Muscle of arm (tissue), 14 donors: Measurements from ENCODE around the gene TNS3. TPM values are rescaled to one million over a fixed set of nuclear protein-coding genes. Genes with fewer than 3 reads are reported as not detected.
A peak's percentile ranks its signal among the peaks of the same experiment; 100 is the strongest.
"Not testable (repeated sequence)": the region's sequence is repeated elsewhere in the genome, so short reads cannot be mapped to it uniquely, and the experiment has no call there.

Experiments
- DNase-seq: peaks from one replicate; pipeline ENCODE4 v3.0.0-alpha.2; 2013
- long read RNA-seq, 11 donors: transcript quantifications; one replicate each; lab custom pipeline, GENCODE V29; 2026
- polyA plus RNA-seq, 12 donors: library from polyadenylated mRNA; unstranded; fragments of 120-200 nt; gene quantifications; one replicate each; pipeline ENCODE4 v1.2.1, GENCODE V29; 2013; ENCODE audit not compliant: insufficient read length in 12 of 12

TNS3 gene
- polyA plus RNA-seq = 10 to 100 TPM in 11 of 12 donors, not detected in 1; 20.0 to 58.4 (median 27.5) TPM
- long read RNA-seq, donor 1, partial matches to known transcripts = 23 of 23 reads
- long read RNA-seq, donor 1, other reads (novel, unspliced or antisense) = 0 of 23 reads
- long read RNA-seq, donor 2 = 0 reads
- long read RNA-seq, donor 3 = 0 reads
- long read RNA-seq, donor 4 = 0 reads
- long read RNA-seq, donor 5 = 0 reads
- long read RNA-seq, donor 6 = 0 reads
- long read RNA-seq, donor 7 = 0 reads
- long read RNA-seq, donor 8 = 0 reads
- long read RNA-seq, donor 9 = 0 reads
- long read RNA-seq, donor 10, partial matches to known transcripts = 6 of 6 reads
- long read RNA-seq, donor 10, other reads (novel, unspliced or antisense) = 0 of 6 reads
- long read RNA-seq, donor 11, full-length matches to known transcripts = 1 of 6 reads
- long read RNA-seq, donor 11, partial matches to known transcripts = 5 of 6 reads
- long read RNA-seq, donor 11, other reads (novel, unspliced or antisense) = 0 of 6 reads

GRCh38 chr7:47581804-47582763 lies at the start of gene TNS3:
TSS of gene TNS3 (minus strand) at chr7:47582111. CDS start at chr7:47439636, 142,475 bp downstream.
- no peak for DNase-seq

GRCh38 chr7:47631711-47632110 lies 49.8 kb upstream of the TNS3 start:
- DNase-seq = no peak

GRCh38 chr7:47627580-47628283 lies 45.8 kb upstream of the TNS3 start:
- DNase-seq = no peak

DNA sequence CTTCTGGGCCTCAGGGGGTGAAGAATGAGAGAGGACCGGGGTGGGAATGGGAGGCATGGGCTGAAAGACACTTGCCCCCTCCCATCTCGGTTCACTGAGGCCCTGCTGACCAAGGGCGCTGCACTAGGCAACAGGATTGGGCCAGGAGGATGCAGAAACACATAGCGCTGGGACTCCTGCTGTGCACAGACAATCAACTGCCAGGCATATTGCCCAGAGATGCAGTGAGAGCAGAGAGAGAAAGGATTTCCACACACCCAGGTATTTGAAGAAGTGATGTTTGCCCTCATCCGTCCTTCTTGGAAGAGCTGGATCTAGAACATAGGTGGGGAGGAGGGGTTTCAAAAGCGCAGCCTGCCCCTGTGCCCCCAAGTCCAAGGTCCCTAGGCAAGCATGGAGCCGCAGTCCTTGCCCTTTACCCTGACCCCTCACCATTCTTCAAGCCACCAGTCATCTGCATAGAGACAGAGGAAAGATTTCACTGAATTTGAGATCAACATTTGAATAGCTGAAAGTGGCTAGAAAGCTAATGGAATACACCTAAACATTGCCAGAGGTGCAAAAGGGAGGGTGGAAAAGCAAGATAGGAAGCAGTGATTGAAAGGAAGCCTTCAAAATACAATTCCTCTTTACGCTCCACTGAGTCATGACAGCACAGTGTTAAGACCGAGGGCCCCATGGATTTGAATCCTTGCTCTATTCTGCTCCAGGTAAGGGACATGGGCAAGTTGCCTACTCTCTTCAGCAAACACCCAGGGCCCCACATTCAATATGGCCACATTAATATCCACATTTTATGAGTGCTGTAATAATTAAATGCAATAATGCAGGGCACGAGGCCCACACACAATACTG lies 44.2 kb upstream of the TNS3 start:
- no peak for DNase-seq

GRCh38 chr7:47624689-47625088 lies 42.8 kb upstream of the TNS3 start:
- no peak for DNase-seq

DNA sequence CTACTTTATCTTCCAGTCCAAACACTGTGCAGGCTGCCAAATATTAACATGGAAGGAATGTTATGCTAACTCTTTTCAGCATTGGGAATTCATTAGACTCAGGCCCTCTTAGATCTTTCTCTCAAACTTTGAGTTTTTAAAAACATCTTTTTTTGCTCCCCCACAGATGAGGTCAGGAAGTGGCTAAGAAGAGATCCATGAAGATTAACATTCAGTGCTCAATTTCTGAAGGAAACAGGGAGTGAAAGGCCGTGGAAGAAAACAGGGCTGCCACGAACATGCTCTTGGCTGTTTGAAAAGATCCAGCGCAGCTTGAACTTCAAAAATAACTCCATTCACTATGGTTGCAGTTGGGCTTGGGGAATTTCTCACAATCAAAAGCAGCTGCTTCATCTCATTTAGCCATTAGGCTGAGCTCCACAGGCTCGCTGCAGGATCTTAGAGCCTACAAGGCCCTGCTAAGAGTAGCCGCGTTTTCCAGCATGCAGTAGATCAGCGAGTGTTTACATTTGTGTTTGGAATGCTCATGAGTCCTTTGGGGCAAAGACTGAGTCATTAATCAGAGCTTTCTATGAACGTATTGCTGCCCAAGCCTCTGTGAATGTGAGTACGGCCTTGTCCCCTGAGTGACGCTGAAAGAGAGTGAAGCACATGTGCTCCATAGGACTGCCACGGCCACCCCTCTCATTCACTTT lies 41.2 kb upstream of the TNS3 start:
- DNase-seq = peak; percentile 90

- no peak for DNase-seq
Observed at GRCh38 chr7:47622586-47622945, 40.7 kb upstream of the TNS3 start.

DNA sequence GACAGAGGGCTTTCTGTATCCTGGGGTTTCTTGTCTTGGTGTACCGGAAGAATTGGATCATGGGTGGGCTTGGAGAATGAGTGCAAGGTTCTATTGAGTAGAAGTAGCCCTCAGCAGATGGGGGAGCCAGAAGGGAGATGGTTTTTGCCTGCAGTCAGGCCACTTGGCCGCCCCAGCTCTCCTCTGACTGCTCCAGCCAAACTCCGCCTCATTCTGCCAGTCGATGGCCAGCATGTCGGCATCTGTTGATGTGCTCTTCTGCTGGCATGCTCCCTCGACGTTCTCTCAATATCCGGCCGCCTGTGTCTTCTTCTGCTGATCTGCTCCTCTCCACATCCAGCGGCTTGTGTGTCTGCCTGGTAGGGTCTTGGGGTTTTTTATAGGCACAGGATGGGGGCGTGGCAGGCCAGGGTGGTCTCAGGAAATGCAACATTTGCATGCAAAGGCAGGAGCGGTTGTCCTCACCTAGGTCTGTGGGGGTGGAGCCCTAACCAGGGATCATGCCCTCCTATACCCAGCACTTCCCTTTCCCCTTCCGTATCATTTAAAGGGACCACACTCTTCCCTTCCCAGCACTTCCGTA lies 40.2 kb upstream of the TNS3 start:
- no peak for DNase-seq

GRCh38 chr7:47621347-47621746 lies 39.4 kb upstream of the TNS3 start:
- DNase-seq = no peak

DNA sequence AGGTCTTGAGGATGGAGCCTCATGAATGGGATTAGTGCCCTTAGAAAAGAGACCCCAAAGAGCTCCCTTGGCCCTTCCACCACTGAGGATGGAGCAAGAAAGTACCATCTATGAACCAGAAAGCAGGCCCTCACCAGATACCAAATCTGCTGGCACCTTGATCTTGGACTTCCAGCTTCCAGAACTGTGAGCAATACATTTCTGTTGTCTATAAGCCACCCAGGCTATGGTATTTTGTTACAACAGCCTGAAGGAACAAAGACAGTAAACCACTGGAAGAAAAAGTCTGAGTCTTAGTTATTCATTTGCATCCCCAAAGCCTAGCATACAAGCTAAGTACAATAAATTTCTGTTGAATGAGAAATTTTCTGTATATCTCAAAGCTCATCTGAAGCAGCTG lies 37.9 kb upstream of the TNS3 start:
- DNase-seq = no peak

GRCh38 chr7:47617131-47617530 lies 35.2 kb upstream of the TNS3 start:
- no peak for DNase-seq

GRCh38 chr7:47614450-47614849 lies 32.5 kb upstream of the TNS3 start:
- no peak for DNase-seq

DNA sequence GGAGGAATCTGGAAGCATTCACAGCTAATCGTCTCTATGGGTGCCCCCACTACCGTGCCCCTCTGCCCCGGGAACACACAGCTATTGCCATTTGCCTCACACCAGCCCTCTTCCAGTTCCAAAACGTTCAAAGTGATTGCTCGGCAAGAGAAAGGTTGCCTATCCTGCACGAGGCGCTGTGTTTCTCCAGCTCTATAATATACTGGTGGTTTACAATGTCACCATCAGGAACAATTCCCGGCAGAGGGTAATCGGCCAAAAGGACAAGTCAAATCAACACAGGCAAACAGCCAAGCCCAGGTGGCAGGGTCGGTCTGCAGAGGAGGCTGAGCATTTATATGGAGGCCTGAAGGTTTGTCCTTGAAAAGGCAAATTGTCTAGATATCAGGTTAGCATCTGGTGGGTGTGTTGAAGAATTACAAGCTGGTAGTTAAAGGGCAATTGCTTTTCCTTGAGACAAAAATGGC lies 29.2 kb upstream of the TNS3 start:
- DNase-seq = no peak

DNA sequence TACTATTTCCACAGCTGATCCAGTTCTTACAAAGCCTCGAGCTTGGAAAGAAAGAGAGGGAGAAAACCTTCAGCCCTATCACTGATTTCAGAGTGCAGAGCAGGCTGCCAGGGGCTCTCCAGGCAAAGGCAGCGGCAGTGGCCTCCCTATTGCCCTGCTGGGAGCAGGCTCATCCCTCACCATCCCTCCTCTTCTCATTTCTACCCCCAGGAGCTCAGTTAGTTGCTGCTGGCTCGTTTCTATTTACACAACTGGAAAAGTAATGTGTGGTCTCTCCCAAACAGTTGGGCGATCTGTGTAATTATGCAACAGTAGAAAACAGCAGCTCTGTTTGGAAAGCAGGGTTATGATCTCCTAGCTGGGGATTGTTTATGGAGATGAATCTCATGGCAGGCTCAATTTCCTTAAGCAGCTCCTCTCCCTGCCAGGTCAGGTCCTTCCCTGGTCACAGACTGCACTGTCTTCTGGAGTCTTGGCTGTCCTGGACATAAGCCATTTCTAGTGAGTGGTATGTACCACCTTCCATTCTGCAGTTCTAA lies 28.7 kb upstream of the TNS3 start:
- DNase-seq = no peak

- DNase-seq = no peak
Observed at GRCh38 chr7:47609803-47610452, 28.0 kb upstream of the TNS3 start.

DNA sequence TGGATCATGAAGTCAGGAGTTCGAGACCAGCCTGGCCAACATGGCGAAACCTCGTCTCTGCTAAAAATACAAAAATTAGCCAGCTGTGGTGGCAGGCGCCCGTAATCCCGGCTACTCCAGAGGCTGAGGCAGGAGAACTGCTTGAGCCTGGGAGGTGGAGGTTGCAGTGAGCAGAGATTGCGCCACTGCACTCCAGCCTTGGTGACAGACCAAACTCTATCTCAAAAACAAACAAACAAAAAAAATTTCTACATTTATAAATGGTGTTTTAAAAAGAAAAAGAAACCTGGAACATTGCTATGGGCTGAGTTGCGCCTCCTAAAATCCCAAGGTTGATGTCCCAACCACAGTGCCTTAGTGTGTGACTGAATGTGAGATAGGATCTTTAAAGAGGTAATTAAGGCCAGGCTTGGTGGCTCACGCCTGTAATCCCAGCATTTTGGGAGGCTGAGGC lies 24.7 kb upstream of the TNS3 start:
- DNase-seq = not testable (repeated sequence)

GRCh38 chr7:47605816-47606575 lies 24.1 kb upstream of the TNS3 start:
- no peak for DNase-seq

DNA sequence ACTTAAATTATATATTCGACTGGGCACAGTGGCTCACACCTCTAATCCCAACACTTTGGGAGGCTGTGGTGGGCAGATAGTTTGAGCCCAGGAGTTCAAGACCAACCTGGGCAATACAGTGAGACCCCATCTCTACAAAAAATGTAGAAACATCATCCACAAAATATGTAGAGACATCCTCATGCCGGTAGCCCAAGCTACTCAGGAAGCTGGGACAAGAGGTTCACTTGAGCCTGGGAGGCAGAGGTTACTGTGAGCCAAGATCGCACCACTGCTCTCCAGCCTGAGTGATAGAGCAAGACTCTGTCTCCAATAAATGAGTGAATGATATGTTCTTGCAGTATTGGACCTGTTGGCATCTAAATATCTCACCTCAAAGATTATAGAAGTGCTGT lies 22.6 kb upstream of the TNS3 start:
- no peak for DNase-seq
